SKM-1 (cell line): ENCODE measurements around the gene EVX1.
A peak's percentile ranks its signal among the peaks of the same experiment; 100 is the strongest.

Experiments used
- DNase-seq: peaks from one replicate; lab custom pipeline; 2025; ENCODE audit not compliant: unreplicated experiment; lab: John Stamatoyannopoulos, UW

The EVX1 gene

DNA sequence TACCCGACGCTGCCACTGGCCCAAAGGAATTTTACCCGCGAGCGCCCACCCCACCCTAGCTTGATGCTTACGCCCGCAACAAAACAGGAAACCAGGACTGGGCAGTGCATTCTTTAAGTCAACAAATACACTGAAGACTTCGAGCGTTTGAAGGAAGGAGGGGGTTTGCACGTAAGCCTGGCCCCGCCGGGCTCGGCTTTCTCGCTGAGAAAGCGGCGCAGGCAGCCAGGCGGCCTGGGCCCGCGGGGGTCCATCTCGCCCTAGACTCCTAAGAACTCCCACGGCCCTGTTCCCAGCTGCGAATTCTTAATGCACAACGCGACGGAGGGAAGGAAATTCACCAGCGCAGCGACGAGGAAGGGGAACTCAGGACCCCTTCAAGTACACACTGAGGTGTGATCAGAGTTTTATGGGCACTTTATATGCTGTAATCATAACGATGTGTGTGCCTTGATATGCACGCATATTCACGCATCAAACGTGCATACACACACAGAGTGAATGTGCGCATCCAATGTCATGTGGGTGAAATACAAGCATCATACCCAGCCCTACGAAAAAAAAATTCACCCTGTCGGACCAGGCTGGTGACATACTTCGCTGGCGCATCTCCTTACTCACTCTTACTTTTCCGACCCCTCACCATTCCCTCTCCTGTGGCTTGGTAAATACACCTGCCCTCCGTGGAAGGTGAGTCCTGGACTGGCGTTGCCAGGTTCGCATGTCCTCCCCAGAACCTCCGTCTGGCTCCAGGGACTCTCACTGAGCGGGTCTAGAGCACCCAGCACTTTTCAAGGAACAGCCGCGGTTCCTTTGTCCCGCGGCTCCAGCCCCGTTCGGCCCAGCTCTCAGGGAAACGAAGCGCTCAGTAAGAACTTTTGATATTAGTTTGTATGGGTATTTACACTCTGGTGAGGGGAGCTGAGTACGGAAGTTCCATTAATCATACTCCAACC is 37.0 kb upstream of the EVX1 start:
- DNase-seq = no peak

DNA sequence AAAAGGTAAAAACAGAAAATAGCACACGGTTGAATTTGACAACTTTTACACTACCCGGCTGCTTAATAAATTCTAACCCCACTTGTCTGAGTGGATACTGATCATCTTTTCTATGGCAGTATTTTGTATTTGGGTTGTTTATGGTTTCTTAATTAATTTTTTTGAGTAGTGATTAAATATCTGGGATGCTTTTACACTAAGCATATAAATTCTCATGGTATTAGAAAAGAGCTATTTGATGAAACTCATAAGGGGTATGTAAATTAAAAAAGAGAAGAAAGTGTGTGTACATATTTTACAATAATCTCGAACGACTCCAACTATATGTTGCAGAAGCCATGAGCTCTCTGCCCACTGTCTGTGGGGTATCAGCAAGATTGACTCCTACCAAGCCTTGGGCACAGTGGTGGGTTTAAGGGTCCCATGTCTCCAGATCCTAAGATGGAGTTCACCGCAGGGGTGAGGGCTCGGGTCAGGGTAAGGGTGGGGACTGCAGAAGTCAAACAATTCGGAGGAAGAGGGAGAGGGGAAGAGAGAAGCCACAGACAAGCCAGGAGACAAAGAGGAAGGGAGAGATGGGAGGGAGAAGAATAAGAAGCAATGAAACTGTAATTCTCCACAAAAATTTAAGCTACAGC is 35.1 kb upstream of the EVX1 start:
- DNase-seq = no peak

DNA sequence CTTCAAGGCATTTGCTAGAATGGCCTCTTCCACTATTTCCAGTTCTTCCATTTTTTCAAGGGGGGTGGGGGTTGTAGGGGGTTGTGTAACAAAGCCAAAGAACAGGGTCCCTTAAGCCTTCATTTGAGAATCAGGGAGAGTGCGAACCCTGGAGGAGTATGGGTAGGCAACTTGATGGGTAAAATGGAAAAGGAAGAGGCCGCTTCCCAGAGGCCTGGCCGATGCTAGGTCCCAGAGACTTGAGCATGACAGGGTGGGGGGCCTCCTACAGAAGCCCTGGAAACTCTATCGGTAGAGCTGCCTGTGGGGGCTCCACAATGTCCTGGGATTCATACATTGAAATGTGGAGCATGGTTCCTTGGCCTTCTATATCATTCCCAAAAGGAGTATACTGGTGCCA is 33.6 kb upstream of the EVX1 start:
- DNase-seq = no peak

DNA sequence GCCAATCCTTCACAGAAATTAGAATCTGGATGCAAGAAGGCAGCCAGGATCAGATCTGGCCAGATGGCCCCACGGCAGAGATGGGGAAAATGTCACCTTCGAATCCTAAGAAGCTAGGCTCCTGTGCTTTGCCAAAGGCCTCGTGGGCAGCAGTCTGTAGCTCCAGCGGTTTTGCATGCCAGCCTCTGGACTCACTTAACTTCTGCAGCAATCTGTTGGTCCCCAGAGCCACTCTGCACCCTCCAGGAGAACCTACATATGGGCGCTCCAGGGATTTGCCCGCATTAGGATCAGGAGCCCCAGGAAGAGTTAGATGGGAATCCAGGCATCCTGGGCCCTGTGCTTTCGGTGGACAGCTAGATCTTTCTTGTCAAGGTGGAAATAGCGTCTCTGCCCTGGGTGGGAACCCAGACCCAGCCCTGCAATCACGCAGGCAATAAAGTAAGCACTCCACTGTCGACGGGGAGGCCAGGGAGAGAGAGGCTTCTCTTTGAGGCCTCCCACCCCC is 32.6 kb upstream of the EVX1 start:
- DNase-seq = no peak

DNA sequence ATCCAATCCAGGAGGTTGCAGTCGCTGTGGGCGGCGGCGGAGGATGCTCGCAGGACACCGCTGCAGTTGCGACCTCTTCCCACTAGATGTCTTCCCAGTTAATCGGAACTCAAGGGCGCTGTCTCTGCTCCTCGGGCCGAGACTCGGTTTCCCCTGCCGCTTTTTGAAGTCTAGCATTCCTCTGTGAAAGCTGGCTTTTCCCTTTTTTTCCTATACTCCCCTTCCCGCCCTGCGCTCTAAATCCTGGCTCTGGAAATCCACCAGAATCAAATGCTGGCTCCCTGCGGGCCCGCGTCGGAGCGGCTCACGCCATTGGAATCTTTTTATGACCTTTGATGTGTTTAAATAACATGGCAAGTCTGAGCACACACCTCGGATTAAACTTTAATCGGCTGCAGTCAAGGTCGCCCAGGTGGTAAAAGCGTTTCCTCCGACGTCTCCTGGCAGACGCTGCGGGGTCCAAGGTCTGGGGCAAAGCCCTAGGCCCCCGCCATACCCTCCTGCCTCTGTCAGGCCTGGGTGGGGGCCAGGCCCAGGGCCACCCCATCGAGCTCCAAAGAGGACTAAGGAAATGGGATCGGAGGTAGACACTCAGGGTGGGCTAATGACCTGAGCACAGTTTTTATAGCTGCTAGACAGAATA is 32.0 kb upstream of the EVX1 start:
- peak; percentile 45 for DNase-seq

DNA sequence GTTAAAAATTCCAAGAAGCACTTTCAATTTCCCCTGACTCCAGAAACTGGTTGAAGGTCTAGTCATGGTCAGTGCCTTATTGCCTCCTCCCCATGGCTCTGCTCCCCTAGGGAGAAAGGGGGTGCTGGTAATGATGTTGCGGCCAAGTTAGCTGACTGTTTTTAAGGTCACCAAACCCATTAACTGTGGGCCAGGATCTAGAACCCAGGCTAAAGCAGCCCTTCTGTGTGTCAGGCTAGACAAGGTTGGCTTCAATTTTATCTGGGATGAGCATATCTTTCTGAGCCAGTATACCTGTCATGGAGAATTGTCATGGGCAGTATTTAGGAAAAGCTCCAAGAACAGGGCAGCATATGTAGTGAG is 31.5 kb upstream of the EVX1 start:
- no peak for DNase-seq

DNA sequence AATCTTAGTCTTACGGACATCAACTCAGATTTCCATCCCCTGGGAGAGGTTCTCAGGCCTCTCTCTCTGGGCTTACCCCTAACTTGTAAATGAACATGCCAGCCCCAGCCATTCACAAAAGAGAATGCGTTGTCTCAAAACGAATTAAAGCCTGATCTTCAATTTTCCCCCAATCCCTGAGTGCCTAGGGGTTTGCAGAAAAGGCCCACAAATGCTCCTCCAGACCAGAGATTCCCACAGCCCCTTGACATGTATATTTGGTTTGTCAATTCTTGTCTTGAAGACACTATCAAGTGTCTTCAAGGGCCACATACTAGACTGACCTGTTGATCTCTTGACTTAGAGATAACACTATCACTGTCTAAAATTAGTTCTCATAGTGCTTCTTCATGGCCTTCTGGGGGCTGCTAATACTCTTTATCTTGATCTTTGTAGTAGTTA is 30.8 kb upstream of the EVX1 start:
- DNase-seq = no peak

DNA sequence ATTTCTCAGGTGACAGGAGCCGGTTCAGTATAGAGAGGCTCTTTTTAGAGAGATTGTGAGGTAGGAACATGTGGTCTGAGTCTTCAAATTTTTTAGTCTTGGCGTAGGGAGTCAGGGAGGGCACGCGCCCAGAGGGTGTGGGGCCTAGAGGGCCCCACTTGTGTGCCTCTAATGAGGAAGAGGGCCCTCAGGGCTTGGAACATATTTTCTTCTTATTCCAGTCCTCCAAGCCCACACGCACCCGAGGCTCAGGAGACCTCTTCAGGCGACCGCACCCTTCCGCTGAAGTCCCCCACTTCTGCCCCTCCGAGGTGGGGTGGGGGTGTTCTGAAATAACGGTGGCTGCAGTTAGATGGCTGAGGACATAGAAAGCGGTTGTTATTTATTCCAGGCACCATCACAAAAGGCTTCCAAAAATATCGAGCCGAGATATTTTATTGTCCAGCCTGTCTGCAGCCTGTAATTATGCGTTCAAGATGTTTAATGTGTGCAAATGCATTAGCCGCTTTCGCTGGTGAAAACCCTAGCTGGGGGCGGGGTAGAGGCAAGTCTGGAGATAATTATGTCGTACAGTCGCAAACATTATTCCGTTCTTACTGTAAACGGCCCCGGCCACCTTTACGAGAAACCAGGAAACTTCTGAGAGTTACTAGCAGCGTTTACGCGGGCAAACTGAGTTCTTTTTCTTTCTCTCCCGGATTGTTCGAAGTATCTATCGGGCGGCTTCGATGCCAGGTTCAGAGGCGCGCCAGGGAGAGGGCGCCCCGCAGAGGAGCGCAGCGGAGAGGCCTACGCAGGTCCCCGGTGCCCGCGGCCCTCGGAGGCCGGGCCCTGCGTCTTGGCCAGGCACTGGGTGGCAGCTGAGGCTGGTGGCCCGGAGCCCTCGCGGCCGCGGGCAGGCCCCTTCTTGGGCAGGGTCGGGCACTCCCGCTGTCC is 29.8 kb upstream of the EVX1 start:
- no peak for DNase-seq

DNA sequence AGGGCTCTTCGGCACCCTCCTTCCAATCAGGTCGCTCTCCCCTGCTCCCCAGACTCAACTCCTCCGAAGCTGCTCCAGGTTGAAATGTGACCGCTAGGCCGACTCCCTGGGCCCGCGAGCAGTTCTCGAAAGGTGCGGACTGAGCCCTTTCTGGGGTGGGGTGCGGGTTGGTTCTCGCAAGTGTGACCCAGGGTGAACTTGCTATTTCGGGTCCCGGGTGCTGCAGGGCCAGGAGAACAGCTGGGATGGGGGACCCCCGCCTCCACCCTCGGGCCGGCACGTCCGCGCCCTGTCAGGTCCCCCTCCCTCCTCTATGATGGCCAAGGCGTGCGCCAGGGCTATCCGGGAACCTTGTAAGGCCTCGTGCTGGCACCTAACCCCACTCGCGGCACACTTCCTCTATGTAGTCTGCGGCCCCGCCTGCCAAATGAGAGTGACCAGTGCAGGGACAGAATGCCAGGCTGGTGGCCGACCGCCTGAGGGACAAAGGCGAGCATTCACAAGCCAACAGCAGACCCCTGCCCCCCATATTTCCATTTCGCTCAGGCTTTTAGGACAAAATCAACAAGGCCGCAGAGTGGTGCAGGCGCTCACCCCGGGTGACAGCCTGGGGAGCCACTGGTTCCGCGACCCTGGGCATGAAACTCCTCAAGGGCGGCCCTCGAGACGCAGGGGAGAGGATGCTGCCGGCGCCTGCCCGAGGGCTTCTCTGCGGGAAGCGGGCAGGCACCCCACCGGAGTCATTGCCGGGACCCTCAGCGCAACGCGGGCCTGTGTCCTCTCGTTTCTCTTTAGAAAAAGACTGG is 29.0 kb upstream of the EVX1 start:
- no peak for DNase-seq

DNA sequence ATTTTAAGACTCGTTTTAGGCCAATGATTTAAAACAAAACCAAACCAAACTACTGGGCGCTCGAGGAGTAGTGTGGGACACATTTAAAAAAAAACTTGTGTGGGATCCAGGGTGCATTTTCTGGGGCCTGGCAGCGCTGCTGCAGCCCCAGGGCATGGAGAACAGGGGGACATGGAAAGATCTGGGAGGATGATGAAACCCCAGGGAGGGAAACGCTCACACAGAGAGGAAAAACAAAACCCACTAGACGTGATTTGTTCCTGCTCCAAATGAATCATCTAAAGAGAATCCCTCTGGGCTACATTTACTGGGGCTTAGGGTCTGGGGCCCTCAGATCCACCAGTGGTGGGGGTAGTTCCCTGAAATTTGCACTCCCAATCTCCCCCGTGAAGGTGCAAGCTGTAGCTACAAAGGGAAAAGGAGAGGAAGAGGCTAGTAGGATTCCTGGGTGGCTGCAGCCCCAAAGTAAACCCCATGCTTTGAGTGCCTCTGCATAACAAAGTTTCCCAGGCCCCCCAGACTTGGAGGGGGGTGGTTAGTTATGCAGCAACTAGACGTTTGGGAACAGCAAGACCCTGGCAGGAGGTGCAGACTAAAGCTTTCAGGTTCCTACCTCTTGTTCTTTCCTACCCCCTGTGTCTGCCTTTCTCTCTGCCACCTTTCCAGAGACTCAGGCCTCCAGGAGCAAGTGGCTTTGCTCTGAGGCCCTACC is 28.2 kb upstream of the EVX1 start:
- DNase-seq = no peak

DNA sequence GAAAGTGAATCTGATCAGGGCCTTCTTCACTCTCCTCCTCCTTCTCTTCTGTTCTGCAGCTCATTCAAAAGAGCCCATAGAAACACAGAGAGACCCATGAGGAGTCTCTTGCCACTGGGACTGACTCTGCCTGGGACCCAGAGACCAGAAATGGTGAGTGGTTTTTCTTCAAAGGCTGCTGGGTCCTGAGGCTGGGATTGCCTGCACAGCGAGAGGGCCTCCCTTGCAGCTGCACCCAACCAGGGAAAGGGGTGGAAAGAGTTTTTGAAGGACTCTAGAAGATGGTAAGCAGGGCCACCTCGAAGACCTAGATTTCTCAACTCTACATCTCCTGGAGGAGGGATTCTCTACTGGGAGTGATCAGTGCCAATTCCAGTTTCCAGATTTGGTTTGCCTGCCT is 27.2 kb upstream of the EVX1 start:
- no peak for DNase-seq

DNA sequence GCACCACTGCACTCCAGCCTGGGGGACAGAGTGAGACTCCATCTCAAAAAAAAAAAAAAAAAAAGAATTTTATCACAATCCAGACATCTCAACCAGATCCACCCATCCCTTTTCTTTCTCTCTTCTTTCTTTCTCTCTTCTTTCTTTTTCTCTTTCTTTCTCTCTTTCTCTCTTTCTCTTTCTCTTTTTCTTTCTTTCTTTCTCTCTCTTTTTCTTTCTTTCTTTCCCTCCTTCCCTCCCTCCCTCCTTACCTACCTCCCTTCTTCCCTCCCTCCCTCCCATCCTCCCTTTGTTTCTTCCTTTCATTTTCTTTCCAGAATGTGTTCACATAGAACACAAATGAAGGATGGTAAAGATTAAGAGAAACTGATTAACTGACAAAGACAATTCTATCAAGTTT is 24.7 kb upstream of the EVX1 start:
- DNase-seq = no peak

DNA sequence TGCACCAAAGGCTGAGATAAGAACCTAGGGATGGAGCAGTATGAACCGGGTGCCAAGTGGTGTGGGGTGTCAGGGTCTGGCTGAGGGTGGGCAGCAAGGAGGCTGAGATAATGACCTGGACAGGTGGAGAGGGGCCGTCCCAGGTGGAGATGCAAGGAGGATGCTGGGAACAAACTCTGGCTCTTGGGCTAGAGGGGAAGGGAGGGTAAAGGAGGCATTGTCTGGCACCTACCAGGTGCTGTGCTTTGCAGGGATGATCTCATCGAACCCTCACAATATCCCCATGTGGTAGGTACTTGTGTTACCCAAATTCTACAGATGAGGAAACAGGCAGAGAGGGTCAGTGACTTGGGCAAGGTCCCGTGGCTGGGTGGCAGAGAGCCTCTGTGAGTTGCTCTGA is 22.8 kb upstream of the EVX1 start:
- no peak for DNase-seq

DNA sequence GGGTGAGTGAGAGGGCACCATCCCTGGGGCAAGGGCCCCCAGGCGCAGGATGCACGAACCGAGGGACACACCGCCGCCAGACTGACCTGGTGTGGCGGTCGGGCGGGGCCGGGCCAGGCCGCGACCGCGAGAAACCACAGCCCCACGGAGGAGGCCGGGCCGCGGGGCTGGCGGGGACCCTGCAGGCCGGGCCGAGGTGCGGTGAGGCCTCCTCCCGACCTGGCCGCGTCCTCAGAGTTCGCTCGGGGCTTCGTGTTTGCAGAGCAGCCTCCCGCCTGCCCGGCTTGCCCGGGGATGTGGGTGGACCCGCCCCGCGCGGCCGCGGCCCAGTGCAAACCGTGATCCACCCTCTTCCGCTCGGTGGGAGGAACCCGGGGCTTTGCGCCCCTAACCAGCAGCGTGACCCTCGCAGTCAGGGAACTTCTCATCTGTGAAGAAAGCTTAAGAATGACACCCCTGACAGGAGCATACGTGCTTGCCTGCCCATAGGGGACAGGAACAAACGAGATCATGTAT is 22.1 kb upstream of the EVX1 start:
- no peak for DNase-seq

DNA sequence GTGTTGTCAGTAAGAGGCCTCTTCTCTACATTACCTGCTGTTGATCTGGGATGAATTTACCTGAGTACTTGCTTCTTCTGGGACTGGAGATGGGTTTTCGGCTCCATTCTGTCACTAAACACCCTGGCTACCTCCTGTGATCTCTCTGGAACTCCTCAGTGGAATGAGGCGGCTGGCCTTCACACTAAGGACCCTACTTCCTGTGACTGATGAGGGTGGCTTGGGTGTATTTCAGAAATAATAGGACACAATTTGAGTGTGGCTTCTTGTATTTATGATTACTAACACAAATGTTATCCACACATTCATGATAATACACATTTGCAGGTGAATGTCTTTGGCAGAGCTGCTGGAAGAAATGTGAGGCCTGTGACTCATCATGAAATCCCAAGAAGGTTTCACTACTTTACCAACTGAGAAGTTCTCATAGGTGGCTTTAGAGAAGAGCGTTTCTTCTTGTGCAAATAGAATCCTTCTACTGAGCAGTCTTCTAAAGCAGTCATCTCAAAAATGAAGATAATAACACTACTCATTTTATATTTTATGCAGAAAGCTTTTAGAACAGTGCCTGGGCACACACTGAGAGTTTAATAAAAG is 21.3 kb upstream of the EVX1 start:
- DNase-seq = no peak

DNA sequence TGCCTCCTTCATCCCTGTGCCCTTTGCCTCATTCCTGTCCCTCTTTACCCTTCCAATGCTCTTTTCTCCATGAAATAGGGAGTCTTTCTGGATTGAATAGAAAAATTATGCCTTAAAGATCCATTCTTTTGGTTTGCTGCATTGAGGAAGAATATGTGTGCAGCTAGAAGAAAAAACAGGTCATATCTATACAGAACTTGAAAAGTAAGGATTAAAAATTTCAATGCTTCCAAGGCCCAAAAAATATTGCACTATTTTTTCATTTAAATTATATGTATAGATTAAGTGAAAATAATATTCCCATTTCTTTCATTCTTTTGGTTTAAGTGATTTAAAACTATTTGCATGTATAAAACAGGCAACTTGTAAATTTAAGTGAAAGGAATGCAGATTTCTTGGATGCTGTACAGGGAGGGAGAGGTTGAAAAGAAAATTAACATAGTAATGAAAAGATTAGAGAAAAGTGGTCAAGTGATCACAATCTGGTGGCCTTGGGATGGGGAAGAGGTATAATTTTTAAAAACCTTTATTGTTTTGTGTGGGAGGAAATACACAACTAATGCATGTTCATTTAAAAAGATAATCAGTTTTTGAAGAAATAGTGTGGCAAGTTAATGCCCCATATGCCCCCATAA is 18.5 kb upstream of the EVX1 start:
- no peak for DNase-seq

DNA sequence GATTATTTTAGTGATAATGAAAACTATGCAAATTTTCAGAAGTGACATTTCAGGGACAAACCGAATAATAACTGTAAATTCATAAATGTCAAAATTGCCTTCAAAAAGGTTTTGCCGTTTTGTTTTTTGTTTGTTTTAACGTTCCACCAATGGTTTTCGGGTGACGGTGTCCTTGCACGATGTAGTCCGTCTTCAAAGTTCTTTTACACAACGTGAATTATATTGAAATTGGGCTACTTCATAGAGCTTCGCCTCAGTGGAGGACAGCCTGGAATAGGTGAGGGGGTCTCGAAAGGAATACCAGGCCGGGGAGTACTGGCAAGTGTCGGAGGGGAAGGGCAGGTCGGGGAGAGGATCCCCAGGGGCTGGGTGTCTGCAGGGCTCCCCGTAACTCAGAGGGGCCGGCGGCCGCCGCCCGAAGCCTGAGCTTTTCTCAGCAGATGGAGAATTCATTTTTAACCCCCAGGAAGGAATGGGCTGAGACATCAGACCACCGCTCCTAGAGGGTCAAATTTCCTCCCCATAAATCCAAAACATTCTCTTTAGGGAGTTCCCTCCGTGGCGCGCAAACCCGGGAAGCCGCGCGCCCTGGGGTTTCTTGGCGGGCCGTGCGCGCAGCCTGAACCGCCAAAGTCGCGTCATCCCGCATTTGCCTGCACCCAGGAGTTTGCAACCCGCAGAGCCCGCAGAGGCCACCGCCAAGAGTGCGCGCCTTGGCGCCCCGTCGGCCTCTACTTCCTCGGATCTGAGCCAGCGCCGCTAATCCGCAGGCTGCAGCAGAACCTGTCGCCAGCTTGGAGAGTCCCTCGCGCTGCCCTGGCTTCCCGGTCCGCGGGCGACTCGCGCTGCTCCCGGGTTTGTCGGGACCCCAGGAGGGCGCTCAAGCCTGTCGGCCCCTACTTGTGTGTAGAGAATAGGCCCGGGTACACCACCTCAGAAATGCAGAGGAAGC is 17.3 kb upstream of the EVX1 start:
- no peak for DNase-seq
